HG03060 (cell line): Measurements from ENCODE around the gene FBXL3.
"Not testable (repeated sequence)": the region's sequence is repeated elsewhere in the genome, so short reads cannot be mapped to it uniquely, and the experiment has no call there.

Source experiments
- ATAC-seq: cut with Tn5 transposase; IDR thresholded peaks from one replicate; pipeline ENCODE4 v1.9.1; 2021; ENCODE audit warnings: low read depth, moderate number of reproducible peaks; ENCODE audit not compliant: unreplicated experiment

The FBXL3 gene

GRCh38 chr13:76991796-76992547 lies 35.0 kb downstream of the FBXL3 start, which contains the start of gene CLN5:
CLN5 (plus strand) TSS chr13:76992081; CDS start chr13:76992099, 18 bp downstream.
- peak; percentile 86 for ATAC-seq

DNA sequence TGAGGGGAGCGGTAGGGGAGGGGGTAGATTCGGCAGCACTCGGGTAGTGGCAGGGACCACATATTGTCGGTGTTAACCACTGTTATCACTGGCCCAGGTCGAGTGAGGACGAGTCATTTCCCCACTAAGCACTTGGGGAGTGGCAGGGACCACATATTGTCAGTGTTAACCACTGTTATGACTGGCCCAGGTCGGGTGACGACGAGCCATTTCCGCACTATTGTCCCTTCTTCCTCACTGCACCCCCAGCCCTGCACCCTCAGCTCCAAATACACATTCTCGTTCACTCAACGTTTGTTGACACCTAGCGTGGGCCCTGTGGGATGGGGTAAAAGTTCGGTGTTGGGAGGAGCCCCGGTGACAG lies 35.5 kb downstream of the FBXL3 start:
- ATAC-seq: peak; percentile 58

DNA sequence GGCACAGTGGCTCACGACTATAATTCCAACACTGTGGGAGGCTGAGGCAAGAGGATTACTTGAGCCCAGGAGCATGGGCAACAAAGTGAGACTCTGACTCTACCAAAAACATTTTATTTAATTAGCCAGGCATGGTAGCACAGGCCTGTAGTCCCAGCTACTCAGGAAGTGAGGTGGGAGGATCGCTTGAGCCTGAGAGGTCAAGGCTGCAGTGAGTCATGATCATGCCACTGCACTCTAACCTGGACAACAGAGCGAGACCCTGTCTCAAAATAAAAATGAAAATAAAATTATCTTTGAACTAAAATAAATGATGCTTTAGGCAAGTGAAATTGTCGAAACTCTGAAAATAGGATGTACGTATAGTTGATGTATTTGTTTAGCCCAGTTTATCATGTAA lies 43.3 kb downstream of the FBXL3 start:
- ATAC-seq: no peak

DNA sequence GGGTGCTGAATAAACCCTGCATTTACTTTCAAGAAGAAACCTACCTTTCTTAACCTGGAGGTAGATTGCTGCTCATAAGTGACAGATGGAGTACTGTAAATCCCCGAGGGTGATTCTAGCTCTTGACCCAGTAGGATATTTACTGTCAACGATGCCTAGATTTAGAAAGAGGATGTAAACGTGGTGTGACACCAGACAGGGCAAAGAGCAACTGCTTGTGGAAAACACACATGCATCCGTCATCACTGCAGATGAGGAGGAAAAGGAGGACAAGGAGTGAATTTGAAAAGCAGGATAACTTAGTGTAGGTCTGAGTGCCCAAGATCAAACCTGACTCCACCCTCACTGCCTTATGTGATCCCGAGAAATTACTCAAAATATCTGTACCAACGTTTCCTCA lies 44.9 kb downstream of the FBXL3 start:
- no peak for ATAC-seq

GRCh38 chr13:76980075-76980718 lies 46.8 kb downstream of the FBXL3 start:
- peak; percentile 92 for ATAC-seq

DNA sequence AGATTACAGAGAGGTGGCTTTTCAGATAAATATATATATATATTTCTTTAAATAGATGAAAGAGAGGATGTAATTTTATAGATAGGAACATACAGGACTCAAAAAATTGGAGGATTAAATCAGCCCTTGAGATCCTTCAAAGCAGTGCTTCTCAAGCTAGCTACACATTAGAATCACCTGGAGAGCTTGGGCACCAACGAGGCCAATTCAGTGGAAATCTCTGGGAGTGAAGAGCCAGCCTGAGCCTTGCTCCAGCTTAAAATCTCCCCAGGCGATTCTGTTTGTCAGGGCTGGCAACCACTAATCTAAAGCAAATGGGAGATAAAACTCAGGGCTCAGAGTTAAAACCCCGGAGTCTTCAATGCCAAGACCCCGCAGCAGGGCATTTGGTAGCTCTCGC lies 50.0 kb downstream of the FBXL3 start:
- no peak for ATAC-seq

DNA sequence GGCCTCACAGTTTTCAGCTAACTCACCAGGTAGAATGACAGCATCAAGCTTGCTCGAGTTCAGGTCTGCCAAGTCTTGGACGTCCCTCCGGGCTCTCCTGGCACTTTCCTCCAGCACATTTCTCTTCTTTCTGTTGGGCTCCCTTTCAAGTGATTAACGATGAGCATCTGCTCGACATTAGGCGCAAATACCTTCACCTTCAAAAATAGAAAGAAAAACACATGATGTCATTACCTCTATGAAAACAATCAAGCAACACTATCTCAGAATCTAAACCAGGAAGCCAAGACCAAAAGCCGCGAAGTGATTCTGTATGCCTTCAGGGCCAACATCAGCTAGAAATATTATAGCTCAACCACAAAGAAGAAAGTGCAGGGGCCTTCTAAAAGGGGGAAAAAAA lies 50.5 kb downstream of the FBXL3 start:
- no peak for ATAC-seq

- no peak for ATAC-seq
Measured at GRCh38 chr13:76975863-76976262, 51.1 kb downstream of the FBXL3 start.

DNA sequence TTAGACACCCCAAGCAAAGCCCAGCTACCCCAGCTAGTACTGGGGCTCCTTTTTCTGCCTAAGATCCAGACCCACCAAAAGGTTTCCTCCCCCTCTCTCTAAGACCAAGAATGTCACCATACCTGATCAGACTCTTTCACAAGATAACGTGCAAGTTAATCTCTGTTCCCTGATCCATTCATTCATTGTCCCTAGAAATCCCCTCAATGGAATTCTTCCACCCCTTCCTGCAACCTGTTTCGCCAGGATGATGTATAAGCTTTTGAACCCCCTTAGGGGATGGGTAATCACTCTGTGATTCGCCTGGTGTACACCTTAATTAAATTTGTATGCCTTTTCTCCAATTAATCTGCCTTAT lies 52.4 kb downstream of the FBXL3 start:
- no peak for ATAC-seq

DNA sequence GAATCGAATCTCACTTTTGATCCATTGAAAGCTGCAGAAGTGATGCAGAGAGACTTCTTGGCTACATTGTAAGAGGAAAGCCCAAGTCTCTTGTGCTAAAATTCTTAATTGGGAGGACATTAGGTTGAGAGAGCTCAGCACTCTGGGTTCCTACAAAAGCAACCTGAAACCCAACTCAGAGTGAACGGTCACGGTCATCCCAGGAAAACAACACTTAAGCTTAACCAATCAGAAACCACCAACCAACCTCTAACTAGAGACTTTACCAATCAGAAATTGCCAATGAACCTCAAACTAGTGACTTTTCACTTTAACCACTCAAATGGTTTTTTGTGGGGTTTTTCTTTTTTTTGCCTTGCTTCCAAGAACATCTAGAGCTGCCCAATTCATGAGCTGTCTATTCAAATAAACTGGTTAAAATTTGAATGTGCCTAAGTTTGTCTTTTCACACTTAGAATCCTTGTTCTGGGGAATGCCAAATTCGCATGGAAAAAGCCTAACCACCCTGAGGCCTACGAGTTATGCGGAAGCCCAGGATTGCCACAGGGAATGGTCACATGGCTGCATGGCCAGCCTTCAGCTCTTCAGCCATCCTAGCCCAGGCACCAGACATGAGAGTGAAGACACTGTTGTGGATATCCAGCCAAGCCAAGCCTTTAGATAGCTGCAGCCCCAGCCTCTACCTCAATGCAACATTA lies 52.9 kb downstream of the FBXL3 start:
- ATAC-seq: no peak

- no peak for ATAC-seq
Measured at GRCh38 chr13:76971851-76972829, 54.8 kb downstream of the FBXL3 start.

- ATAC-seq: peak; percentile 74
Measured at GRCh38 chr13:76971215-76971614, 55.7 kb downstream of the FBXL3 start.

- no peak for ATAC-seq
Measured at GRCh38 chr13:76969488-76970365, 57.2 kb downstream of the FBXL3 start.

DNA sequence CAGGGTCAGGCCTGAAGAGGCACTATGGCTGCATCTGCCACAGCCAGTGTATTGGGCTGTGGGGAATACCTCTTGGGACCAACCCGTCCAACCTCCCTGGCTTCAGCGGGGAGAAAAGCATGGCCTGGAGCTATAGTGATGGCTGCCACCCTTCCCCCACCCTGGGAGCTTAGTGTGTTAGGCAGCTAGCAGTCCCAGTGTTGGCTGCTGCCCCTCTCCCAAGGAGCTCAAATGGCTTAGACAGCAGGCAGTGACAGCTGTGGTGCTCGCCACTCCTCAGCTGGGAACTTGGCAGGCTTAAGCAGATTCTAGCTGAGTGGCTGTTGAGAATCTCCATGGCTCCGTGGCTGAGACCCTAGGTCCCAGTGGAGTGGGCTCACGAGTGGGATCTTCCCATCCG lies 58.9 kb downstream of the FBXL3 start:
- ATAC-seq: no peak

DNA sequence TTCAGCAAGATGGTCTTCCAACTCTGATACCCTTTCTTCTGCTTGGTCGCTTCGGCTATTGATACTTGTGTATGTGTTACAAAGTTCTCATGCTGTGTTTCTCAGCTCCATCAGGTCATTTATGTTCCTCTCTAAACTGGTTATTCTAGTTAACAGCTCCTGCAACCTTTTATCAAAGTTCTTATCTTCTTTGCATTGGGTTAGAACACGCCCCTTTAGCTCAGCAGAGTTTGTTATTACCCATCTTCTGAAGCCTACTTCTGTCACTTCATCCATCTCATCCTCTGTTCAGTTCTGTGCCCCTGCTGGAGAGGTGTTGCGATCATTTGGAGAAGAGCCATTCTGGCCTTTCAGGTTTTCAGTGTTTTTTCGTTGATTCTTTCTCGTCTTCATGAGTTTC lies 59.9 kb downstream of the FBXL3 start:
- ATAC-seq: no peak

DNA sequence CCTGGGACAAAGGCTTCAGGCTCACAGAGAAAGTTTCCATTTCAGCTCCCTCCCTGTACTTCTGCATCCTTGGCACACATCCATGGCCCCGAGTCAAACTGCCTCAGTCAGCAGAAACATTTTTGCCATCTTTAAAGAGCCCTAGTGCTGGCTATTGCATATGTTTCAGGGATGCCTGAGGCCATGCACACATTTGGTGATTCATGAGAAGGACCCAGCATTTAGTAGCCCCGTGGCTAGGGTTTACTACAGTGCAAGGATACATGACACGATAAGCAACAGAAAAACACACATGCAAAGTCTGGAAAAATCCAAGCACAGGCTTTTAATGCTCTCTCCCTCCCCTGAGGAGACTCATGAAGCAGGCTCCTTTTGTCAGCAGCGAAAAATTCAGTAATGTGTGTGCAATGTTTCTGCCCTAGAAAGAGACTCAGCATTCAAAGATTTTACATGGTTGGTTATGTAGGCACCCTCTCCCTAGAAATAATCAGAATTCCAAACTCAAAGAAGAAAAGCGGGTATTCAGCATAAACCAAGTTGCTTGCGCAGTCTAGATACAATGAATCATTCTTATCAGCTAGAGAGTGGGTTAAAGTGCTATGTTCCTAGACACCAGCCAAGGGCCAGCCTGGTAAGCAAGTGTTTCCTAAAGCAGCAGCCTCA lies 61.1 kb downstream of the FBXL3 start:
- ATAC-seq: no peak

- ATAC-seq: not testable (repeated sequence)
Measured at GRCh38 chr13:76959734-76960133, 67.2 kb downstream of the FBXL3 start.

DNA sequence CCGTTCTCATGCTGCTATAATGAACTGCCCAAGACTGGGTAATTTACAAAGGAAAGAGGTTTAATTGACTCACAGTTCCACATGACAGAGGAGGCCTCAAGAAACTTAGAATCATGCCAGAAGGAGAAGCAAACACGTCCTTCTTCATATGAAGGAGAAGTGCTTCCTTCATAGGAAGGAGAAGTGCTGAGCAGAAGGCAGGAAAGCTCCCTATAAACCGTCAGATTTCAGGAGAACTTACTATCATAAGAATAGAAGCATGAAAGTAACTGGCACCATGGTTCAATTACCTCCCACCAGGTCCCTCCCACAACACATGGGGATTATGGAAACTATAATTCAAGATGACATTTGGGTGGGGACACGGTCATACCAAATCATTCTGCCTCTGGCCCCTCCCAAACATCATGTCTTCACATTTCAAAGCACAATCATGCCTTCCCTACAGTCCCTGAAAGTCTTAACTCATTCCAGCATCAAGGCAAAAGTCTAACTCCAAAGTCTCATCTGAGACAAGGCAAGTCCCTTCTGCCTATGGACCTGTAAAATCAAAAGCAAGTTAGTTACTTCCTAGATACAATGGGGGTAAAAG lies 68.0 kb downstream of the FBXL3 start:
- no peak for ATAC-seq

GRCh38 chr13:76955661-76956060 lies 71.3 kb downstream of the FBXL3 start:
- ATAC-seq: no peak
